HS-5 (cell line): Measurements from ENCODE around the gene PLA2G10.
"Not testable (repeated sequence)": the region's sequence is repeated elsewhere in the genome, so short reads cannot be mapped to it uniquely, and the experiment has no call there.

Source experiments
- DNase-seq: peaks from one replicate; pipeline ENCODE4 v3.0.0-alpha.2; 2012; ENCODE audit warnings: low read depth

Gene PLA2G10, protein sequence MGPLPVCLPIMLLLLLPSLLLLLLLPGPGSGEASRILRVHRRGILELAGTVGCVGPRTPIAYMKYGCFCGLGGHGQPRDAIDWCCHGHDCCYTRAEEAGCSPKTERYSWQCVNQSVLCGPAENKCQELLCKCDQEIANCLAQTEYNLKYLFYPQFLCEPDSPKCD

DNA sequence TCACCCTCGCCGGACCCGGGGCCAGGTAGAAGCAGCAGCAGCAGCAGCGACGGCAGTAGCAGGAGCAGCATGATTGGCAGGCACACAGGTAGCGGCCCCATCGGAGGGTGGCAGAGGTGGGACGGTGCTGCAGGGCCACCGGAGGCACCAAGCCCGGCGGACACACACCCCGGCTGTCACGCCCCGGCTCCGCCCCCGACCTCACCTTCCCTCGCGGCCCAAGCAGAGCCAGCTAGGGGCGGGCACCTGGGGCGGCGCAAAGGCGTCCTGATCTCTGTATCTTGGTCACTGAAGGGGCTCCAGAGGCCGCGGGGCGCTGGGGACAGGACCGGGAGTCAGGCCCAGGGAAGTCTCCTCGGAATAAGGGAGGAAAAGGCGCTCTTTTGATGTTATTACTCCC is at the start of gene PLA2G10:
Gene PLA2G10 (minus strand): TSS at position 180 of the 400 bp plus-strand sequence. CDS start 79 bp downstream, at position 101.
- not testable (repeated sequence) for DNase-seq

DNA sequence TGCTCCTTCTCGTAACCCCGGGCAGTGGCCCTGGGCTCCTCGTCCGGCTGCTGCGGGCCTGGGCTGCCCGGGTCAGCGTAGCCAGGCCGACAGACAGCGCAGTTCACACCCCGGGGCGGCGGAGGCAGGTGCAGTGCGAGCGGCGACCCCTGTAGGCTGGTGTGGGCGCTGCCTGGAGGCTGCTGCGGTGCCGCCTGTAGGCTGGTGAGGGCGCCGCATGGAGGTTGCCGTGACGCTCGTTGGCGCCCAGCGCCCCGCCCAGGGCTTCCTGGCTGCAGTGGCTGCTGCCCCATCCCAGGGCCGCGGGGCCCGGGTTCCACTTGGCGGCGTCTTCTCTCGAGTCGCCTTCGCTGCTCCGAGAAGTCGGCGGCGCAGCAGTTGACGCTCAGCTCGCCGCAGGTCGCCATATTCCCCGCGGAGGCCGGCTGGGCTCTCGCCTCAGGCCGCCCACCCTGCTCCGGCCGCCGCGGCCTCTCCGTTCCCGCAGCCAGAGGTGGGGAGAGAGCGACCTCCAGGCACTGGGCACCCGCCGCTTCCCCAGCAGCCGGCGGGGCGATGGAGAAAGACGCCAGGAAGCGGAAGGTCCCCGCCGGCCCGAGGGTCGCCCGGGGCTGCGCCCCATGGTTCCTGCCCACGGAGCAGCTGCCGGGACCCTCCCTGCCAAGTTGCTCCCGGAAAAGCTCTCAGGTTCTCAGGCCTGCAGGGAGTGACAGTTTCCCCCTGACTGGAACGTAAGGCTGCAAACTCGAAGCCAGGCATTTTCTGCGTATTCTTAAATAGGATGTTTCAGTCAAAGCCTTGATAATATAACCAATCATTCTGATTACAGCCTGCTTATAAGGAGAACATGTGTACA is 48.4 kb upstream of the PLA2G10 start, which contains the start of gene NPIPA2:
Gene NPIPA2 (plus strand): TSS at position 261 of the 856 bp plus-strand sequence. CDS start 5,533 bp downstream, outside the sequence.
- not testable (repeated sequence) for DNase-seq

DNA sequence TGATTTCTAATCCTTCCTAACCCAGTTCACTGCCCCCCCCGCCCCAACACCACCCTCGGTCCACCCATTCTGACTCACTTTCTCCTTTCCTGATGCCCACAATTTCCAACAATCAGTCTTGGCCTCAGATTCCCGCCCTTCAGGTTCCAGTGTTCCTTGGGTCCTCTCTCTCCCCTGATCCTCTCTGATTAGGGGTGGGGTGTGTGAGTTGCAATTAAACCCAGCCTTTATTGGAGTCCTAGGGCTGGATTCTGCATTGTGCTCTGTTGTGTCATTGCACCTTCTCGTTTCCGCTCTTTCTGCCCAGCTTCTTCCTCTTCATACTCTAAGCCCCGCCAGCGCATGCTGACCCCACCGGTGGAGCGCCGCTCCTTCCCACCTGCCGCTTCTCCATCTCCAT is 47.7 kb upstream of the PLA2G10 start:
- not testable (repeated sequence) for DNase-seq

DNA sequence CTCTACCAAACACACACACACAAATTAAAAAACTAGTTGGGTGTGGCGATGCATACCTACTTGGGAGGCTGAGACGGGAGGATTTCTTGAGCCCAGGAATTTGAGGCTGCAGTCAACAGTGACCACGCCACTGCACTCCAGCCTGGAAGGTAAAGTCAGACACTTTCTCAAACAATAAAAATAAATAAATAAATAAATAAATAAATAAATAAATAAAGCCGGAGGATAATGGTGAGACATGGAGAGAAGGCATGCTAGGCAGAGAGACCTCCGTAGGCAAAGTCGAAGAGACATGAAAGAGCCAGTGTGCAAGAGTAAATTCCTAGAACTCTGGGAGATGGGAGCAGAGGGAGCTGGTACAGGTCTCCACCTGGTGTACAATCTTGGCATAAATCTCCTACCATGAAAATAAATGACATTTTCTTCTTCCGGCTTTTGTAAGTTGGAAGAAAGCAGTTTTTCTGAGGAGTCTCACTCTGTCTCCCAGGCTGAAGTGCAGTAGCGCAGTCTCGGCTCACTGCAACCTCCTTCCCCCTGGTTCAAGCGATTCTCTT is 46.8 kb upstream of the PLA2G10 start:
- not testable (repeated sequence) for DNase-seq

DNA sequence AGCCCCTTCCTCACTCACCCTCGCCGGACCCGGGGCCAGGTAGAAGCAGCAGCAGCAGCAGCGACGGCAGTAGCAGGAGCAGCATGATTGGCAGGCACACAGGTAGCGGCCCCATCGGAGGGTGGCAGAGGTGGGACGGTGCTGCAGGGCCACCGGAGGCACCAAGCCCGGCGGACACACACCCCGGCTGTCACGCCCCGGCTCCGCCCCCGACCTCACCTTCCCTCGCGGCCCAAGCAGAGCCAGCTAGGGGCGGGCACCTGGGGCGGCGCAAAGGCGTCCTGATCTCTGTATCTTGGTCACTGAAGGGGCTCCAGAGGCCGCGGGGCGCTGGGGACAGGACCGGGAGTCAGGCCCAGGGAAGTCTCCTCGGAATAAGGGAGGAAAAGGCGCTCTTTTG is 39.1 kb upstream of the PLA2G10 start:
- DNase-seq = not testable (repeated sequence)

DNA sequence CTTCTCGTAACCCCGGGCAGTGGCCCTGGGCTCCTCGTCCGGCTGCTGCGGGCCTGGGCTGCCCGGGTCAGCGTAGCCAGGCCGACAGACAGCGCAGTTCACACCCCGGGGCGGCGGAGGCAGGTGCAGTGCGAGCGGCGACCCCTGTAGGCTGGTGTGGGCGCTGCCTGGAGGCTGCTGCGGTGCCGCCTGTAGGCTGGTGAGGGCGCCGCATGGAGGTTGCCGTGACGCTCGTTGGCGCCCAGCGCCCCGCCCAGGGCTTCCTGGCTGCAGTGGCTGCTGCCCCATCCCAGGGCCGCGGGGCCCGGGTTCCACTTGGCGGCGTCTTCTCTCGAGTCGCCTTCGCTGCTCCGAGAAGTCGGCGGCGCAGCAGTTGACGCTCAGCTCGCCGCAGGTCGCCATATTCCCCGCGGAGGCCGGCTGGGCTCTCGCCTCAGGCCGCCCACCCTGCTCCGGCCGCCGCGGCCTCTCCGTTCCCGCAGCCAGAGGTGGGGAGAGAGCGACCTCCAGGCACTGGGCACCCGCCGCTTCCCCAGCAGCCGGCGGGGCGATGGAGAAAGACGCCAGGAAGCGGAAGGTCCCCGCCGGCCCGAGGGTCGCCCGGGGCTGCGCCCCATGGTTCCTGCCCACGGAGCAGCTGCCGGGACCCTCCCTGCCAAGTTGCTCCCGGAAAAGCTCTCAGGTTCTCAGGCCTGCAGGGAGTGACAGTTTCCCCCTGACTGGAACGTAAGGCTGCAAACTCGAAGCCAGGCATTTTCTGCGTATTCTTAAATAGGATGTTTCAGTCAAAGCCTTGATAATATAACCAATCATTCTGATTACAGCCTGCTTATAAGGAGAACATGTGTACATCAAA is 9.3 kb upstream of the PLA2G10 start, which contains the start of gene NPIPA3:
Gene NPIPA3 (plus strand): TSS at position 256 of the 856 bp plus-strand sequence. CDS start 5,533 bp downstream, outside the sequence.
- not testable (repeated sequence) for DNase-seq

DNA sequence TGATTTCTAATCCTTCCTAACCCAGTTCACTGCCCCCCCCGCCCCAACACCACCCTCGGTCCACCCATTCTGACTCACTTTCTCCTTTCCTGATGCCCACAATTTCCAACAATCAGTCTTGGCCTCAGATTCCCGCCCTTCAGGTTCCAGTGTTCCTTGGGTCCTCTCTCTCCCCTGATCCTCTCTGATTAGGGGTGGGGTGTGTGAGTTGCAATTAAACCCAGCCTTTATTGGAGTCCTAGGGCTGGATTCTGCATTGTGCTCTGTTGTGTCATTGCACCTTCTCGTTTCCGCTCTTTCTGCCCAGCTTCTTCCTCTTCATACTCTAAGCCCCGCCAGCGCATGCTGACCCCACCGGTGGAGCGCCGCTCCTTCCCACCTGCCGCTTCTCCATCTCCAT is 8.6 kb upstream of the PLA2G10 start:
- not testable (repeated sequence) for DNase-seq

DNA sequence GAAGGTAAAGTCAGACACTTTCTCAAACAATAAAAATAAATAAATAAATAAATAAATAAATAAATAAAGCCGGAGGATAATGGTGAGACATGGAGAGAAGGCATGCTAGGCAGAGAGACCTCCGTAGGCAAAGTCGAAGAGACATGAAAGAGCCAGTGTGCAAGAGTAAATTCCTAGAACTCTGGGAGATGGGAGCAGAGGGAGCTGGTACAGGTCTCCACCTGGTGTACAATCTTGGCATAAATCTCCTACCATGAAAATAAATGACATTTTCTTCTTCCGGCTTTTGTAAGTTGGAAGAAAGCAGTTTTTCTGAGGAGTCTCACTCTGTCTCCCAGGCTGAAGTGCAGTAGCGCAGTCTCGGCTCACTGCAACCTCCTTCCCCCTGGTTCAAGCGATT is 7.8 kb upstream of the PLA2G10 start:
- DNase-seq = not testable (repeated sequence)

DNA sequence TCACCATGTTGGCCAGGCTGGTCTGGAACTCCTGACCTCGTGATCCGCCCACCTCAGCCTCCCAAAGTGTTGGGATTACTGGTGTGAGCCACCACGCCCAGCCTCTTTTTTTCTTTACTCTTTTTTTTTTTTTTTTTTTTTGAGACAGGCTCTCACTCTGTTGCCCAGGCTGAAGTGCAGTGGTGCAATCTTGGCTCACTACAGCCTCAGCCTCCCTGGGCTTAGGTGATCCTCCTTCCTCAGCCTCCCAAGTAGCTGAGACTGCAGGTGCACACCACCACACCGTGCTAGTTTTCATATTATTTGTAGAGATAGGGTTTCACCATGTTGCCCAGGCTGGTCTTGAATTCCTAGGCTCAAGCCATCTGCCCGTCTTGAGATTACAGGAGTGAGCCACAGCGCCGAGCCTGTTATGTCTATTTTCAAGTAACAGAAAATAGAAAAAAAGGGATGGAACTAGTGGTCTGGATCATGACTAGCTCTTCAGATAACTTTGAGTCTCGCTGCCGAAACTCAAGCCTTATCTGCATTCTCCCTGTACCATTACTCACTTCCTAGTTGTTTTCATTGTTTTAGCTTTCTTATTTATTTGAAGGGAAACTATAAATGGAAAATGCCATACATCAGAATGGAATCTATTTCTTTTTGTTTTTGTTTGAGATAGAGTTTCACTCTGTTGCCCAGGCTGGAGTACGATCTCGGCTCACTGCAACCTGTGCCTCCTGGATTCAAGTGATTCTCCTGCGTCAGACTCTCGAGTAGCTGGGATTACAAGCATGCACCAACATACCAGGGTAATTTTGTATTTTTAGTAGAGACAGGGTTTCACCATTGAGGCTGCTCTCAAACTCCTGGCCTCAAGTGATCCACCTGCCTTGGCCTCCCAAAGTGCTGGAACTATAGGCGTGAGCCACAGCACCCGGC is 8.0 kb downstream of the PLA2G10 start:
- DNase-seq = not testable (repeated sequence)

DNA sequence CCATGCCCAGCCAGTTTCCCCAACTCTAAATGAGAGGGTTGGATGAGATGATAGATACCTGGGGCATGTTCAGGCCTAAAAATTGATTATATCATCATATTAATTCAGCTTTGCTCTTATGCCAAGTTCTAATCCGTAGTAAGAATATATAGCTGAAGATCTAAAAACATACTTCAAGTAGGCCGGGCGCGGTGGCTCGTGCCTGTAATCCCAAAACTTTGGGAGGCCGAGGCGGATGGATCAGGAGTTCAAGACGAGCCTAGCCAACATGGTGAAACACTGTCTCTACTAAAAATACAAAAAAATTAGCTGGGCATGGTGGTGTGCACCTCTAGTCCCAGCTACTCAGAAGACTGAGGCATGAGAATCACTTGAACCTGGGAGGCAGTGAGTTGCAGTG is 12.0 kb downstream of the PLA2G10 start:
- DNase-seq = no peak

DNA sequence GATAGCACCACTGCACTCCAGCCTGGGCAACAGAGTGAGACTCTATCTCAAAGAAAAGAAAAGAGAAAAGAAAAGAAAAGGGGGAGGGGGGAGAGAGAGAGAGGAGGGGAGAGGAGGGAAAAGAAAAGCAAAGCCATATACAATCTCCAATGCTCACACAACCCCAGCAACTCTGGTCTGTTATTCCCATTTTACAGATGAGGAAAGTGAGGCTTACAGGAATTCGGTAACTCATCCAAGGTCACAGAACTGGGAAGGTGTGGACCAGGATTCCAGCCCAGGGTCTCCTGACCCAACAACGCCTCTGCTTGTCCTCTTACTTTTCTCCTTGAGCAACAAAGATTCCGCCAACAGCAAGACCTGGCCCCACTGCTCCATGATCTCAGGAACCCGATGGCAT is 13.0 kb downstream of the PLA2G10 start:
- no peak for DNase-seq

DNA sequence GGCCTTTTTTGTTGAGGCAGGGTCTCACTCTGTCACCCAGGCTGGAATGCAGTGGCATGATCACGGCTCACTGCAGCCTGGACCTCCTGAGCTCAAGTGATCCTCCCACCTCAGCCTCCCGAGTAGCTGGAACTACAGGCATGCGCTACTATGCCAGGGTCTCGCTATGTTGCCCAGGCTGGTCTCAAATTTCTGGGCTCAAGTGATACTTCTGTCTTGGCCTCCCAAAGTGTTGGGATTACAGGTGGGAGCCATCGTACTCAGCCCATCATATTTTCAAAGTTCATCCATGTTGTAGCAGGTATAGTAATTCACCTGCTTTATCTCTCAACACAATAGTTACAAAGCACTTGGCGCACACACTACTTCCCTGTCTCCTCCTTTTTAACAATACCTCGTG is 13.7 kb downstream of the PLA2G10 start:
- not testable (repeated sequence) for DNase-seq

DNA sequence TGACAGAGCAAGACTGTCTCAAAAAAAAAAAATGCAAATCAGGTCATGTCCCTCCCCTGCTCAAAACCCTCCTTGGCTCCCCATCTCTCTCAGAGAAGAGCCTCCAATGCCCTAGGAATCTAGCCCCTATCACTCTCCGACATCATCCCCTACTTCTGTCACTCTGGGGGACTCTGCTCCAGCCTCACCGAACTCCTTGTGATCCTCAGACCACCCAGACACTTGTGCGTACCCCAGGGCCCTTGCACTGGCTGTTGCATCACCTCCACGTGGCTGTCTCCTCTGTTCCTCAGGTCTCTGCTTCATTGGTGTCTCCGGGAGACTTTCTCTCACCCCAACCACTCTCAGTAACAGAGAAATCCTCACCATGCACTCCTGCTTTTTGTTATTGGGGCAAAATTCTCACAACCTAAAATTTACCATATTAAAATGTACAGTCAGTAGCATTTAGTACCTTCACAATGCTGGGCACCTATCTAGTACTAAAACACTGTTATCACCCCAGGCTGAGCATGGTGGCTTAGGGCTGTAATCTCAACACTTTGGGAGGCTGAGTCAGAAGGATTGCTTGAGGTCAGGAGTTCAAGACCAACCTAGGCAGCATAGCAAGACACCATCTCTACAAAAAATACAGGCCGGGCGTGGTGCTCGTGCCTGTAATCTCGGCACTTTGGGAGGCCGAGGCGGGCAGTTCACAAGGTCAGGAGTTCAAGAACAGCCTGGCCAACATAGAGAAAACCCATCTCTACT is 15.2 kb downstream of the PLA2G10 start:
- DNase-seq = no peak

DNA sequence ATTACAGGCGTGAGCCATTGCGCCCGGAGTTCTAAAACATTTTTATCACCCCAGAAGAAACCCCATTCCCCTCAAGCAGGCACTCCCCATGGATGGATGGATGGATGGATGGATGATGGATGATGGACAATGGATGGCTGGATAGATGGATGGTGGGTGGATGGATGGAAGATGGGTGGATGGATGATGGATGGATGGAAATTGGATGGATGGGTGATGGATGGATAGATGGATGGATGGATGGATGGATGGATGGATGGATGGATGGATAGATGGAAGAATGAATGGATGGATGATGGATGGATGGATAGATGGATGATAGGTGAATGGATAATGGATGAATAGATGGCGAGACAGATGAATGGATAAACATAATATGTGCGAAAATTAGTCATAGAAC is 16.5 kb downstream of the PLA2G10 start:
- no peak for DNase-seq

DNA sequence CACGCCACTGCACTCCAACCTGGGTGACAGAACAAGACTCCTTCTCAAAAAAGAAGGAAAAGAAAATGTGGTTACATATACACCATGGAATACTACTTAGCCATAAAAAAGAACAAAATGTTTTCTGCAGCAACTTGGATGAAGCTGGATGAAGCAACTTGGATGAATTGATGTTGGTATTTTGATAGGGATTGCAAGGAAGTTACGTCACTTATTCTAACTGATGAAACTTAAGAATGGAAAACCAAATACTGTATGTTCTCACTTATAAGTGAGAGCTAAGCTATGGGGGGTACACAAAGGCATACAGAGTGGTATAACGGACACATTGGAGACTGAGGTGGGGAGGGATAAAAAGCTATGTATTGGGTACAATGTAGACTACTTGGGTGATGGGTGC is 17.5 kb downstream of the PLA2G10 start:
- no peak for DNase-seq

DNA sequence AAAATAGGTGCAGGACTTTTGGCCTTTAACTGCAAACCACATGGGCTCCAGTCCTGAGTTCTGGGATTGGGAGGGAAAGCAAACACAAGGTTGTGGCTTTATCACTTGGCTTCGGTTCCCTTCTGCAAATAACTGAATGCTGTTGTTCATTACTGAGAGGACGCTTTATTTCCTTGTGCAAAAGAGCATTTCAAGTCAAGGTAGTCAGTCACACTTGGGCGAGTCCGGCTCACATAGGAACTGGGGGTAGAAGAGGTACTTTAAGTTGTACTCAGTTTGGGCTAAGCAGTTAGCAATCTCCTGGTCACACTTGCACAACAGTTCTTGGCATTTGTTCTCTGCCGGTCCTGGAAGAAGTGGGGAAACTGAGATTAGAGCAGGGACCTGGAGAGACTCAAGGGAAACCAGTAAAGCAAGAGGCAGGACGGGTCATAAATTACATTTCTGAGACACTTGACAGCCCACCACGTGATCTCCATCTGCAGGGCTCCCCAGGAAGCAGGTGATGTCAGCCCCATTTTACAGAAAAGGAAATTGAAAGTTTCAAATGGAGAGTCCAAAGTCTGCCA is 21.6 kb downstream of the PLA2G10 start:
- no peak for DNase-seq

DNA sequence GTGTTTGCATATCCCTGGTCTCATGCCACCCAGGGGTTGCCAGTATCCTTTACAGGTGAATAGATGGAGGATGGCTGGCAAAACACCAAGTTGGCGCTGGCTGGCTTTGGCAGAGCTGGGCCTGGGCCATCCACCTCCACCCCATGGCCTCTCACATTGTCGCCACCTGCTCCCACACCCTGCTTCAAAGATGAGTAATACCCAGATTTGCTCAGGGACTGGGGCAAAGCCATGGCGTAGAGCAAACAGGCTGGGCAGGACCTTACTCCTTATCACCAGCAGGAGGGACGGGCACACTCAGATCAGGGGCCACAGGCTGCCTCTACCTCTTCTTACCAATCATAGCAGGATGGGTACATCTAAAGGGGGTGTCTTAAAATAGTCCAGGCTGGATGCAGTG is 24.3 kb downstream of the PLA2G10 start:
- DNase-seq = no peak

DNA sequence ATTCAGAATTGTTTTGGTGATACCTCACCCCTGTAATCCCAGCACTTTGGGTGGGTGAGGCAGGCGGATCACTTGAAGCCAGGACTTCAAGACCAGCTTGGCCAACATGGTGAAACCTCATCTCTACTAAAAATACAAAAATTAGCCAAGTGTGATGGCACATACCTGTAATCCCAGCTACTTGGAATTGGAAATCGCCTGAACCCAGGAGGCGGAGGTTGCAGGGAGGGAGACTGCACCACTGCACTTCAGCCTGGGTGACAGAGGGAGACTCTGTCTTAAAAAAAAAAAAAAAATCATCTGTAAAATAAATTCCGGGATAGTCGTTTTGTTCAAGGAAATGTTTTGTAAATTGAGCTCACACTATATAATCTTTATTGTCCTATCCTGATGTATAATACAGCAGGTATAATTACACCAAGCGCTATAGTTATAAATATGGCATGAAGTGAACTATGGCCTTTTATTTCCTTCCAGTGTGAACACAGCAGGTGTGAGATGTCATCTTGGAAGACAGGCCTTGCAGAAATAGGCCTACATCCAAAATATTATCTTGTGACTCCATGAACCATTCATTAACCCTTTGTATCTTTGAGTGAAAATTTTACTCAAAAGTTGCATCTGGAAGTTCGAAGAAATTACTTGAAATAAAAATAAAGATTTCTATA is 25.4 kb downstream of the PLA2G10 start:
- DNase-seq = no peak
